Measurements from ENCODE around the gene STARD8. TPM values are rescaled to one million over a fixed set of nuclear protein-coding genes. Genes with fewer than 3 reads are reported as not detected.

STARD8 gene
- total and polyA plus RNA-seq, 4 donors, result 1.8 to 10.7 (median 8.3) TPM

DNA sequence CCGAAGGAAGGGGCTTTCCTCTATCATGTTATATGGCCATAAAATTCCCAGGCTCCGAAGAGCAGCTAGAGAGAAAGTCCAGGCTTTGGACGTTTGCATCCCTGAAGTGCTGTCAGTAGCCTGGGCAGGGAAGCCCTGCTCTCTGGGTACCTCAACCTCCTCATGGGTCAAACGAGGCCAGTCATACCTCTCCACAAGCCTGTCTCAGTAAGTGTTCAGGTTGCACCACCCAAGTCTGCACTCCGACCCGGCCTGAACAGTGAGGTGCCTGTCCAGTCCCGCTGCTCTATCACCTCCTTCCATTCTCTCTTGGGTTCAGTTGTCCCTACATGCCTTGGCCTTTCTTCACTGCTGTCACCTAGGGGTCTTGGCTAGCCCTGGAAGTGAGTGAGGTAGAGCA is 78.9 kb downstream of the STARD8 start (continued):
- TF ChIP-seq TAF1 (conservative IDR thresholded peaks at IDR 0.05), result no peak
- TF ChIP-seq FOXA2 (IDR thresholded peaks at IDR 0.05), result no peak

- no peaks in the 10 kb centered on the region for H3K27me3 ChIP-seq (ENCODE audit: control insufficient read depth in 4 of 4, insufficient read depth in 4 of 4, low read length in 3 of 4)
- 93% methylated on average over 4 of the region's 4 CpGs for WGBS
- H3K9me3 ChIP-seq (ENCODE audit: control insufficient read depth in 4 of 4, low read length in 3 of 4), result no peaks in the 10 kb centered on the region
- no peak overlapping the region for H3K4me3 ChIP-seq (ENCODE audit: low read depth in 1 of 3, low read length in 3 of 3)
- no peaks in the 10 kb centered on the region for H3K4me1 ChIP-seq (ENCODE audit: control insufficient read depth in 4 of 4, insufficient read depth in 4 of 4, low read length in 3 of 4)
- H3K9ac ChIP-seq (ENCODE audit: low read depth in 1 of 2, low read length in 2 of 2), result no peak overlapping the region
- DNase-seq (ENCODE audit: low spot score), result no peak
- H3K36me3 ChIP-seq (ENCODE audit: control insufficient read depth in 4 of 4, insufficient read depth in 3 of 4, low read depth in 1 of 4, low read length in 3 of 4), result peaks cover 0 to 29% (median 7%) of the 10 kb centered on the region in 4 donors
- TF ChIP-seq HNF4A (conservative IDR thresholded peaks at IDR 0.05), result no peak
- no peak for TF ChIP-seq FOXA2 (IDR thresholded peaks at IDR 0.05)
- TF ChIP-seq SP1 (IDR thresholded peaks at IDR 0.05), result no peak
- no peak for TF ChIP-seq RAD21 (IDR thresholded peaks at IDR 0.05)
- no peak for TF ChIP-seq HNF4G (IDR thresholded peaks at IDR 0.05)
- no peak for TF ChIP-seq NR2F2 (IDR thresholded peaks at IDR 0.05)
- TF ChIP-seq, protein P1, sequence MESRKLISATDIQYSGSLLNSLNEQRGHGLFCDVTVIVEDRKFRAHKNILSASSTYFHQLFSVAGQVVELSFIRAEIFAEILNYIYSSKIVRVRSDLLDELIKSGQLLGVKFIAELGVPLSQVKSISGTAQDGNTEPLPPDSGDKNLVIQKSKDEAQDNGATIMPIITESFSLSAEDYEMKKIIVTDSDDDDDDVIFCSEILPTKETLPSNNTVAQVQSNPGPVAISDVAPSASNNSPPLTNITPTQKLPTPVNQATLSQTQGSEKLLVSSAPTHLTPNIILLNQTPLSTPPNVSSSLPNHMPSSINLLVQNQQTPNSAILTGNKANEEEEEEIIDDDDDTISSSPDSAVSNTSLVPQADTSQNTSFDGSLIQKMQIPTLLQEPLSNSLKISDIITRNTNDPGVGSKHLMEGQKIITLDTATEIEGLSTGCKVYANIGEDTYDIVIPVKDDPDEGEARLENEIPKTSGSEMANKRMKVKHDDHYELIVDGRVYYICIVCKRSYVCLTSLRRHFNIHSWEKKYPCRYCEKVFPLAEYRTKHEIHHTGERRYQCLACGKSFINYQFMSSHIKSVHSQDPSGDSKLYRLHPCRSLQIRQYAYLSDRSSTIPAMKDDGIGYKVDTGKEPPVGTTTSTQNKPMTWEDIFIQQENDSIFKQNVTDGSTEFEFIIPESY (IDR thresholded peaks at IDR 0.05), result no peak
- no peak for TF ChIP-seq JUND (IDR thresholded peaks at IDR 0.05)
- TF ChIP-seq TAF1 (conservative IDR thresholded peaks at IDR 0.05), result no peak
- TF ChIP-seq FOXA1 (IDR thresholded peaks at IDR 0.05), result no peak
- TF ChIP-seq, protein P2, sequence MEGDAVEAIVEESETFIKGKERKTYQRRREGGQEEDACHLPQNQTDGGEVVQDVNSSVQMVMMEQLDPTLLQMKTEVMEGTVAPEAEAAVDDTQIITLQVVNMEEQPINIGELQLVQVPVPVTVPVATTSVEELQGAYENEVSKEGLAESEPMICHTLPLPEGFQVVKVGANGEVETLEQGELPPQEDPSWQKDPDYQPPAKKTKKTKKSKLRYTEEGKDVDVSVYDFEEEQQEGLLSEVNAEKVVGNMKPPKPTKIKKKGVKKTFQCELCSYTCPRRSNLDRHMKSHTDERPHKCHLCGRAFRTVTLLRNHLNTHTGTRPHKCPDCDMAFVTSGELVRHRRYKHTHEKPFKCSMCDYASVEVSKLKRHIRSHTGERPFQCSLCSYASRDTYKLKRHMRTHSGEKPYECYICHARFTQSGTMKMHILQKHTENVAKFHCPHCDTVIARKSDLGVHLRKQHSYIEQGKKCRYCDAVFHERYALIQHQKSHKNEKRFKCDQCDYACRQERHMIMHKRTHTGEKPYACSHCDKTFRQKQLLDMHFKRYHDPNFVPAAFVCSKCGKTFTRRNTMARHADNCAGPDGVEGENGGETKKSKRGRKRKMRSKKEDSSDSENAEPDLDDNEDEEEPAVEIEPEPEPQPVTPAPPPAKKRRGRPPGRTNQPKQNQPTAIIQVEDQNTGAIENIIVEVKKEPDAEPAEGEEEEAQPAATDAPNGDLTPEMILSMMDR (IDR thresholded peaks at IDR 0.05; ENCODE audit: low read depth, low read length, missing input control), result no peak
- TF ChIP-seq EGR1 (IDR thresholded peaks at IDR 0.05; ENCODE audit: low read depth in 2 of 2), result no peak
- no peak overlapping the region for H3K27ac ChIP-seq (ENCODE audit: low read depth in 1 of 2, low read length in 2 of 2)
These were observed 80.2 kb downstream of the STARD8 start for GRCh38 chrX:68727696-68728095.

- 95% methylated on average over 5 of the region's 5 CpGs for WGBS
- H3K4me3 ChIP-seq (ENCODE audit: low read depth in 1 of 3, low read length in 3 of 3), result no peak overlapping the region
- DNase-seq (ENCODE audit: low spot score), result no peak
- H3K27me3 ChIP-seq (ENCODE audit: control insufficient read depth in 4 of 4, insufficient read depth in 4 of 4, low read length in 3 of 4), result no peaks in the 10 kb centered on the region
- H3K36me3 ChIP-seq (ENCODE audit: control insufficient read depth in 4 of 4, insufficient read depth in 3 of 4, low read depth in 1 of 4, low read length in 3 of 4), result peaks cover 0 to 24% (median 4%) of the 10 kb centered on the region in 4 donors
- H3K27ac ChIP-seq (ENCODE audit: low read depth in 1 of 2, low read length in 2 of 2), result no peak overlapping the region
- no peak overlapping the region for H3K9ac ChIP-seq (ENCODE audit: low read depth in 1 of 2, low read length in 2 of 2)
- no peak for TF ChIP-seq EGR1 (IDR thresholded peaks at IDR 0.05; ENCODE audit: low read depth in 2 of 2)
- TF ChIP-seq TAF1 (conservative IDR thresholded peaks at IDR 0.05), result no peak
- TF ChIP-seq ATF3 (IDR thresholded peaks at IDR 0.05), result no peak
- no peak for TF ChIP-seq SP1 (IDR thresholded peaks at IDR 0.05)
- no peak for TF ChIP-seq FOXA1 (IDR thresholded peaks at IDR 0.05)
- TF ChIP-seq MAX (IDR thresholded peaks at IDR 0.05), result no peak
- TF ChIP-seq, protein P1 (IDR thresholded peaks at IDR 0.05), result no peak
- H3K9me3 ChIP-seq (ENCODE audit: control insufficient read depth in 4 of 4, low read length in 3 of 4), result no peaks in the 10 kb centered on the region
- H3K4me1 ChIP-seq (ENCODE audit: control insufficient read depth in 4 of 4, insufficient read depth in 4 of 4, low read length in 3 of 4), result no peaks in the 10 kb centered on the region
These were observed 80.7 kb downstream of the STARD8 start for GRCh38 chrX:68728186-68728585.

Data from liver (tissue), 9 donors.